HAP-1 (cell line): Measurements from ENCODE around the gene SCO1.
A peak's percentile ranks its signal among the peaks of the same experiment; 100 is the strongest.
"Not testable (repeated sequence)": the region's sequence is repeated elsewhere in the genome, so short reads cannot be mapped to it uniquely, and the experiment has no call there.

Experiments
- DNase-seq, 2 experiments: peaks; one replicate each; pipeline ENCODE4 v3.0.0-alpha.2; 2016 to 2020; ENCODE audit warnings: low spot score in 2 of 2
- H3K27me3 ChIP-seq: fragments of 250-450 bp; sonication (Bioruptor Pico); 2 replicates; pipeline ENCODE4 v1.5.1; 2020; ENCODE audit warnings: low read depth, mild to moderate bottlenecking, moderate library complexity
- H3K36me3 ChIP-seq: fragments of 250-450 bp; sonication (Bioruptor Pico); replicated peaks from 2 replicates; pipeline ENCODE4 v1.5.1; 2020; ENCODE audit warnings: mild to moderate bottlenecking
- H3K4me1 ChIP-seq: fragments of 250-450 bp; sonication (Bioruptor Pico); 2 replicates; pipeline ENCODE4 v1.5.1; 2020; ENCODE audit warnings: mild to moderate bottlenecking
- H3K4me3 ChIP-seq: fragments of 250-450 bp; sonication (Bioruptor Pico); 2 replicates; pipeline ENCODE4 v1.5.1; 2020; ENCODE audit warnings: mild to moderate bottlenecking, moderate library complexity
- H3K9me3 ChIP-seq: fragments of 250-450 bp; sonication (Bioruptor Pico); 2 replicates; pipeline ENCODE4 v1.5.1; 2020; ENCODE audit warnings: mild to moderate bottlenecking, moderate library complexity
- in situ Hi-C: fragments of 300-500 bp; cut with MboI; formaldehyde crosslinking; loops from 3 replicates; pipeline ENCODE4 v1.14.3; 2020; ENCODE audit warnings: low sequenced_read_pairs, inconsistent platforms, mixed read lengths

SCO1 gene

GRCh38 chr17:10705727-10706126, 8.4 kb upstream of the SCO1 start:
- no peak for DNase-seq
- peaks cover 7% of the 10 kb centered on the region for H3K4me1 ChIP-seq
- H3K27me3 ChIP-seq: no peaks in the 10 kb centered on the region
- H3K9me3 ChIP-seq: no peaks in the 10 kb centered on the region
- in situ Hi-C loops: no loop called here
- H3K4me3 ChIP-seq: no peak overlapping the region
- peaks cover 45% of the 10 kb centered on the region for H3K36me3 ChIP-seq

- DNase-seq: no peak
- peaks cover 24% of the 10 kb centered on the region for H3K36me3 ChIP-seq
- H3K4me3 ChIP-seq: no peak overlapping the region
- in situ Hi-C loops: no loop called here
- H3K4me1 ChIP-seq: peaks cover 8% of the 10 kb centered on the region
- H3K9me3 ChIP-seq: no peaks in the 10 kb centered on the region
- no peaks in the 10 kb centered on the region for H3K27me3 ChIP-seq
Observed at GRCh38 chr17:10702574-10702973, 5.2 kb upstream of the SCO1 start.

DNA sequence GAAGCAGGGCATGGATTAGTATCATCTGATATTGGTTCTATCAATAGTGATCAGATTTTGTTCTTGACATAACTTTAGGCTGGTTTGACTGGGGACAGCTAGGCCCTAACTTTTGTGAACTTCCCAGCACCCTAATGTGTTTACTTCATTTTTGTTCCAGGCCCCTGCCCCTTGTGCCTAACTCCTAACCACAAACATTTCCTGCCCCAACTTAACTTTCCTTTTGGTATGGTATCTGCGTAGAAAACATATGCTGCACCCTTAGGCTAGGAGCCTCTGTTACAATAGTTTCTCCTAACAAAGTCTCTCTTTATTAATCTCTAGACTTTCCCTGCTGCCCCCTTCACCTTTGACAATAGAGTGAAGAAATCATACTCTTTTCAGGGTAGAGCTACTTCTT, 2.5 kb upstream of the SCO1 start:
- H3K4me3 ChIP-seq: no peak overlapping the region
- in situ Hi-C loops: no loop called here
- peaks cover 12% of the 10 kb centered on the region for H3K36me3 ChIP-seq
- H3K27me3 ChIP-seq: no peaks in the 10 kb centered on the region
- no peaks in the 10 kb centered on the region for H3K9me3 ChIP-seq
- H3K4me1 ChIP-seq: peaks cover 12% of the 10 kb centered on the region
- no peak for DNase-seq

DNA sequence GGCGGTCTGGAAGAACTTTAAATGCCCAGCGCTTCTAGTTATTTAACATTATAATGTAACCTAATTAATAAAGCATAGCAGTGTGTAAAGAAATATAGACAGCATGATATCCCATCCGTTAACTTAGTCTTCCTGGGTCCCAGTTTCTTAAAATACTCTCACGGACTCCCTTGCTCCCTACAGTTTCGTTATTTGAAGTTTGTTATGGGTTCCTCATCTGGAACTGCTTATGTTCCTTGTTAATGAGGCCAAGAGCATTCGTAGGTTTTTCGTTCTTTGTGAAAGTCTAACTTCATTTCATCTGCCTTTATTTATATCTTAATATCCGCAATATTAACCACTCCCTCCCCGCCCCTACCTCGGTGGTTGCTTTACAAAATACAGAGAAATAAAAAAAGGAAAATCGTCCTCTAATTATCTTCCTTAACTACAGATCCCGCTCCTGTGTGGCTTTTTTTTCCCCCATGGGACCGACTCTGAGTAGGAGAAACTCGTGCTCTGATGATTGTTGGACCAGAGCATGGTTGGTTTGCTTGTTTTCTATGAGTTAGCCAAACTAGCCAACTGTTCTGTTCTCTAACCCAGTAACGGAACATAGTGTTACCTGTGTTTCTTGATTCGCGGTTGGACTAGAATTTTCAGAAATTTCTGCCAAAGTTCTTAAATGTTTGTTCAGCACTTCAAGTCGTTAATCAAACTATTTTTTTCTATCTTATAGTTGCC, 924 bp upstream of the SCO1 start:
- Histone ChIP-seq H3K4me3 (peak overlapping the region; percentile 92), H3K36me3 (peaks cover 22% of the 10 kb centered on the region), H3K4me1 (peaks cover 12% of the 10 kb centered on the region), H3K27me3 (no peaks in the 10 kb centered on the region), H3K9me3 (no peaks in the 10 kb centered on the region)
- DNase-seq: no peak
- in situ Hi-C loops: no loop called here

- Histone ChIP-seq H3K4me3 (peak overlapping the region; percentile 92), H3K36me3 (peaks cover 46% of the 10 kb centered on the region), H3K4me1 (peaks cover 12% of the 10 kb centered on the region)
- DNase-seq, H3K9me3 ChIP-seq, H3K27me3 ChIP-seq, in situ Hi-C loops: not testable (repeated sequence)
Observed at GRCh38 chr17:10695875-10696407, 1.4 kb downstream of the SCO1 start.

DNA sequence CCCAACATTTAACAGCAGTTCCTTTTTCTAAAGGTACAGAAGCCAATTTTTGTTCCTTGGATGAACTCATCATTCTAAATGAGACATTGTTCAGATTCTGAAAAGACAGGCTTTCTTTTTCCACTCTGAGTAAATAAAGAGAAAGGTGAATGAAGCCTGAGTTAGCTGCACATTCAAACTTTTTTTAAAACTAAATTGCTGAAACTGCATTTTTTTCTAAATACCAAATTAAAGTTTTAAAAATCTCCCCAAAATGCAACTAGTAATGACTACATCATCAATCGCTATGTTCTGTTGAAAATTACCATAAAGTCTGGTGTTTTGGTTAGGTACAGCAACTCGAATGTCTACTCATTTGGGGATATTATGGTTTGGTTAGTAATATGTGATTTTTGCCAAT, 9.8 kb downstream of the SCO1 start:
- Histone ChIP-seq H3K4me3 (no peak overlapping the region), H3K4me1 (peaks cover 4% of the 10 kb centered on the region), H3K9me3 (no peaks in the 10 kb centered on the region), H3K36me3 (peaks cover 79% of the 10 kb centered on the region), H3K27me3 (no peaks in the 10 kb centered on the region)
- no peak for DNase-seq
- in situ Hi-C loops: no loop called here

- H3K36me3 ChIP-seq: peaks cover 77% of the 10 kb centered on the region
- in situ Hi-C loops: no loop called here
- no peaks in the 10 kb centered on the region for H3K4me1 ChIP-seq
- H3K4me3 ChIP-seq: no peak overlapping the region
- no peaks in the 10 kb centered on the region for H3K9me3 ChIP-seq
- no peaks in the 10 kb centered on the region for H3K27me3 ChIP-seq
- DNase-seq: peak in 1 of 2 experiments; percentile 18
Observed at GRCh38 chr17:10683853-10684252, 13.5 kb downstream of the SCO1 start.

GRCh38 chr17:10681866-10682446, 15.4 kb downstream of the SCO1 start:
- DNase-seq: no peak
- no peak overlapping the region for H3K4me3 ChIP-seq
- H3K36me3 ChIP-seq: peaks cover 70% of the 10 kb centered on the region
- H3K9me3 ChIP-seq: no peaks in the 10 kb centered on the region
- no peaks in the 10 kb centered on the region for H3K4me1 ChIP-seq
- in situ Hi-C loops: no loop called here
- H3K27me3 ChIP-seq: no peaks in the 10 kb centered on the region

GRCh38 chr17:10674704-10675103, 22.6 kb downstream of the SCO1 start:
- Histone ChIP-seq H3K9me3 (no peaks in the 10 kb centered on the region), H3K4me1 (no peaks in the 10 kb centered on the region)

DNA sequence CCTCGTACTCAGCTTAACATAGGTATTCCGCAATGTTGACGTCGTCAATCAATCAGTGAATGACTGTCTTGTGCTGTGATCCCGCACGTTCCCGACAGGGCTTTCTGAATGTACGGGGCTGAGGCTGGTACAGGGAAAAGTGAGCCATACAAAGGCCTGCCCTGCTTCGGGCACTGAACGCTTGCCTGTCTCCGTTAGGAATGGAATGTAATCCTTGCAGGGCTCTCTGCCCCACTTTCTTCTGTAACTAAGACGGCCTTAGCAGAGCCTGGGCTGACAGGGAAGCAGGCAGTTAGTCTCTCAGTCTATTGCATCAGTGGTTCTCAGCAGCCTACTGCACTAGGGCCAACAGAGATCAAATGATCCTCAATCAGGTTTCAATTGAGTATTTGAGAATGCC, 24.0 kb downstream of the SCO1 start:
- peaks cover 3% of the 10 kb centered on the region for H3K36me3 ChIP-seq
- no peak overlapping the region for H3K4me3 ChIP-seq
- no peaks in the 10 kb centered on the region for H3K4me1 ChIP-seq
- H3K9me3 ChIP-seq: no peaks in the 10 kb centered on the region
- no peak for DNase-seq
- in situ Hi-C loops: loop anchor here (25.0 kb wide), 1 partner anchor 1314 kb away; the partner anchor contains the start of gene ZNF18
- no peaks in the 10 kb centered on the region for H3K27me3 ChIP-seq

More at GRCh38 chr17:10674704-10675103, 22.6 kb downstream of the SCO1 start:
- H3K27me3 ChIP-seq: no peaks in the 10 kb centered on the region
- no peak overlapping the region for H3K4me3 ChIP-seq
- in situ Hi-C loops: loop anchor here (25.0 kb wide), 1 partner anchor 1313 kb away; the partner anchor contains the start of gene ZNF18
- H3K36me3 ChIP-seq: peaks cover 14% of the 10 kb centered on the region
- no peak for DNase-seq

DNA sequence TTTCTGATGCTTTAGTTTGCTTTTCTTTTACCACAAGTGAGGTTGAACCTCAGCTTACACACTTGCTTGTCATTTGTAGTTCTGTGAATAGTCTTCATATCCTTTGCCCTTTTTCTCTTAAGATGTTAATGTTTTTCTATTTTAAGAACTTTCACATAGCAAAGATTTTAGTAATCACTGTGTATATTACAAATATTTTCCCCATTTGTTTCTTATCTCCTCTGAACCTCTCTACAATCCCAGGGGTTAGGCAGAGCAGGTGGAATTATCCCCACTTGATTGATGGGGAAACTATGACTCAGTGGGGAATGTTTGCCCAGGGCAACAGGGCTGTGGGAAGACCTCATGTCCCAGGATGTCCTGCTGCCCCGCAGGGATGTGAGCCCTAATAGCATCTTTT, 28.6 kb downstream of the SCO1 start:
- Histone ChIP-seq H3K36me3 (no peaks in the 10 kb centered on the region), H3K9me3 (no peaks in the 10 kb centered on the region), H3K4me3 (no peak overlapping the region), H3K27me3 (no peaks in the 10 kb centered on the region), H3K4me1 (no peaks in the 10 kb centered on the region)
- DNase-seq: no peak
- in situ Hi-C loops: loop anchor here (25.0 kb wide), 1 partner anchor 1319 kb away; the partner anchor contains the start of gene ZNF18

DNA sequence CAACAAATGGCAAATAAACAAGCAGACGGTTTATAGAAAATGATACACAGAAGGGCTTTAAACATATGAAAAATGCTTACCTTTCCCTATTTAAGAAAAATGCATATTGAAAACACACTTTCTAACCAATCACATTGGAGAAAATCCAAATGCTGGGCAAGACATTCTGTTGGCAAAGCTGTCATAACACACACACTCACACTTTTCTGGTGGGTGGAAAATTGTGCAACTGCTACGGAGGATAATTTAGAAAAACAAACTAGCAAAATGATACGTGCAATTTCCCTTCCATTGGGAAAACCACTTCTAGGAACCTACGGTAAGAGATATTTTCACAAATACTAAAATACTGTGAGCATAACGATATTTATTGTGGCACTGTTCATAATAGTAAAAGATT, 30.4 kb downstream of the SCO1 start:
- in situ Hi-C loops: loop anchor here (25.0 kb wide), 1 partner anchor 1320 kb away; the partner anchor contains the start of gene ZNF18
- DNase-seq: no peak

GRCh38 chr17:10664571-10664970, 32.8 kb downstream of the SCO1 start:
- Histone ChIP-seq H3K27me3 (no peaks in the 10 kb centered on the region), H3K9me3 (no peaks in the 10 kb centered on the region), H3K36me3 (no peaks in the 10 kb centered on the region), H3K4me3 (no peak overlapping the region), H3K4me1 (no peaks in the 10 kb centered on the region)
- no peak for DNase-seq
- in situ Hi-C loops: loop anchor here (25.0 kb wide), 1 partner anchor 1323 kb away; the partner anchor contains the start of gene ZNF18

More for the DNA sequence above, 30.4 kb downstream of the SCO1 start:
- H3K4me3 ChIP-seq: no peak overlapping the region
- H3K4me1 ChIP-seq: no peaks in the 10 kb centered on the region
- H3K36me3 ChIP-seq: no peaks in the 10 kb centered on the region
- no peaks in the 10 kb centered on the region for H3K27me3 ChIP-seq
- H3K9me3 ChIP-seq: no peaks in the 10 kb centered on the region

DNA sequence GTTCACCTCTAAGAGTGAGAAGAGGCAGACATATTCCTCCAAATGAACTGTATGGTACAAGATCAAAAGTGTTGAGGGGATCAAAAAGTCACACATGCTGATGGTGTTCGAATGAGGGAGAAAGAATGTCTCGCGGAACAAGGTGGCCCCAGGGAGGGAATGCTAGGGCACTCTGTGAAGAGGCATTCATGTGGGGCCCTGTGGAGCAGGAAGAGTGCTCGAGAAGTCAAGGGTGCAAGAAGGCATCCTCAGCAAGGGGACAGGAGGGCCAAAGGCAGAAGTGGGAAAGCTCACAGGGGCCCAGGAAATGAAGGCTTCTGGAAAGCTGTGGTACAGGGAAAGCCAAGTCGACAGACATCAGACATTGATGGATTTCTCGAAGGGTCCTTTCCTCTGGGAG, 34.1 kb downstream of the SCO1 start:
- H3K36me3 ChIP-seq: no peaks in the 10 kb centered on the region
- H3K9me3 ChIP-seq: no peaks in the 10 kb centered on the region
- DNase-seq: no peak
- no peak overlapping the region for H3K4me3 ChIP-seq
- H3K27me3 ChIP-seq: no peaks in the 10 kb centered on the region
- in situ Hi-C loops: loop anchor here (25.0 kb wide), 1 partner anchor 1324 kb away; the partner anchor contains the start of gene ZNF18
- H3K4me1 ChIP-seq: no peaks in the 10 kb centered on the region
